ENCODE results near the gene SH2D2A. TPM values are rescaled to one million over a fixed set of nuclear protein-coding genes. Genes with fewer than 3 reads are reported as not detected.

Gene SH2D2A
- total RNA-seq, 1 experiment from 2014 or later, result 2.9 TPM

- intact Hi-C loops (cut with micrococcal nuclease; ENCODE audit: unreplicated experiment), result loop anchor here (10.0 kb wide), 1 partner anchor 168 kb away; no protein-coding TSS in a partner anchor
- Mint-ChIP-seq H3K27me3 (ENCODE audit: unreplicated experiment) (peaks cover 82% of the 10 kb centered on the region), H3K9me3 (ENCODE audit: low read depth, unreplicated experiment) (no peaks in the 10 kb centered on the region), H3K27ac (ENCODE audit: unreplicated experiment) (no peak overlapping the region), H3K36me3 (ENCODE audit: insufficient read depth, unreplicated experiment) (no peaks in the 10 kb centered on the region), H3K4me3 (ENCODE audit: low read depth, unreplicated experiment) (no peak overlapping the region), H3K4me1 (ENCODE audit: low read depth, unreplicated experiment) (no peaks in the 10 kb centered on the region)
- no peak for DNase-seq
- BruUV-seq (replicated peaks), result no TSS peak
- TF ChIP-seq CTCF (IDR thresholded peaks at IDR 0.05; ENCODE audit: unreplicated experiment), result no peak
- CTCF ChIA-PET, result no interaction called here
Observed at GRCh38 chr1:156852418-156852874, 35.8 kb upstream of the SH2D2A start.

- H3K4me1 Mint-ChIP-seq (ENCODE audit: low read depth, unreplicated experiment), result no peaks in the 10 kb centered on the region
- H3K9me3 Mint-ChIP-seq (ENCODE audit: low read depth, unreplicated experiment), result no peaks in the 10 kb centered on the region
- H3K27me3 Mint-ChIP-seq (ENCODE audit: unreplicated experiment), result peaks cover 82% of the 10 kb centered on the region
- no peak overlapping the region for H3K4me3 Mint-ChIP-seq (ENCODE audit: low read depth, unreplicated experiment)
- no peak overlapping the region for H3K27ac Mint-ChIP-seq (ENCODE audit: unreplicated experiment)
- CTCF ChIA-PET, result no interaction called here
- no peak for TF ChIP-seq CTCF (IDR thresholded peaks at IDR 0.05; ENCODE audit: unreplicated experiment)
- intact Hi-C loops (cut with micrococcal nuclease; ENCODE audit: unreplicated experiment), result loop anchor here (10.0 kb wide), 1 partner anchor 167 kb away; no protein-coding TSS in a partner anchor
- no peaks in the 10 kb centered on the region for H3K36me3 Mint-ChIP-seq (ENCODE audit: insufficient read depth, unreplicated experiment)
- no peak for DNase-seq
- BruUV-seq (replicated peaks), result no TSS peak
Observed at GRCh38 chr1:156851779-156852417, 35.2 kb upstream of the SH2D2A start.

GRCh38 chr1:156849151-156849496 is 32.5 kb upstream of the SH2D2A start:
- TF ChIP-seq CTCF (IDR thresholded peaks at IDR 0.05; ENCODE audit: unreplicated experiment), result no peak
- CTCF ChIA-PET, result no interaction called here
- BruUV-seq (replicated peaks), result no TSS peak

GRCh38 chr1:156848461-156849150 is 32.0 kb upstream of the SH2D2A start:
- Mint-ChIP-seq H3K27me3 (ENCODE audit: unreplicated experiment) (peaks cover 82% of the 10 kb centered on the region), H3K4me3 (ENCODE audit: low read depth, unreplicated experiment) (no peak overlapping the region), H3K27ac (ENCODE audit: unreplicated experiment) (no peak overlapping the region), H3K36me3 (ENCODE audit: insufficient read depth, unreplicated experiment) (no peaks in the 10 kb centered on the region), H3K9me3 (ENCODE audit: low read depth, unreplicated experiment) (no peaks in the 10 kb centered on the region), H3K4me1 (ENCODE audit: low read depth, unreplicated experiment) (no peaks in the 10 kb centered on the region)
- CTCF ChIA-PET, result interaction anchor here (1.0 kb wide), 1 partner anchor 11 kb away, joined by 4 read pairs; no protein-coding TSS in a partner anchor
- no TSS peak for BruUV-seq (replicated peaks)
- no peak for DNase-seq
- intact Hi-C loops (cut with micrococcal nuclease; ENCODE audit: unreplicated experiment), result no loop called here
- TF ChIP-seq CTCF (IDR thresholded peaks at IDR 0.05; ENCODE audit: unreplicated experiment), result no peak

More at GRCh38 chr1:156849151-156849496, 32.5 kb upstream of the SH2D2A start:
- H3K4me3 Mint-ChIP-seq (ENCODE audit: low read depth, unreplicated experiment), result no peak overlapping the region
- intact Hi-C loops (cut with micrococcal nuclease; ENCODE audit: unreplicated experiment), result no loop called here
- no peaks in the 10 kb centered on the region for H3K4me1 Mint-ChIP-seq (ENCODE audit: low read depth, unreplicated experiment)
- H3K27ac Mint-ChIP-seq (ENCODE audit: unreplicated experiment), result no peak overlapping the region
- H3K27me3 Mint-ChIP-seq (ENCODE audit: unreplicated experiment), result peaks cover 82% of the 10 kb centered on the region
- no peak for DNase-seq
- no peaks in the 10 kb centered on the region for H3K36me3 Mint-ChIP-seq (ENCODE audit: insufficient read depth, unreplicated experiment)
- H3K9me3 Mint-ChIP-seq (ENCODE audit: low read depth, unreplicated experiment), result no peaks in the 10 kb centered on the region

Data from Calu3 (cell line).